ENCODE results near the gene SFT2D1. TPM values are rescaled to one million over a fixed set of nuclear protein-coding genes. Genes with fewer than 3 reads are reported as not detected.

SFT2D1 gene
- total RNA-seq, 4 donors from 2014 or later: 21.4 to 32.2 (median 26.1) TPM

GRCh38 chr6:166296035-166296883 lies 46.1 kb downstream of the SFT2D1 start:
- TF ChIP-seq CTCF (IDR thresholded peaks at IDR 0.05) (no peak), POLR2A (IDR thresholded peaks at IDR 0.05) (no peak), POLR2AphosphoS5 (IDR thresholded peaks at IDR 0.05) (no peak), EP300 (IDR thresholded peaks at IDR 0.05) (no peak)
- Histone ChIP-seq H3K27ac (no peak overlapping the region), H3K27me3 (peaks cover 47% of the 10 kb centered on the region), H3K9me3 (no peaks in the 10 kb centered on the region), H3K36me3 (no peaks in the 10 kb centered on the region), H3K4me3 (no peak overlapping the region), H3K4me1 (no peaks in the 10 kb centered on the region)
- 79 to 82% methylated on average over 8 to 10 of the region's 10 CpGs for WGBS, 2 donors (ENCODE audit: low coverage in 1 of 2)
- ATAC-seq: no peak

- 55 to 76% methylated on average over 7 to 12 of the region's 12 CpGs for WGBS, 2 donors (ENCODE audit: low coverage in 1 of 2)
- no peak for TF ChIP-seq EP300 (IDR thresholded peaks at IDR 0.05)
- TF ChIP-seq POLR2AphosphoS5 (IDR thresholded peaks at IDR 0.05): no peak
- no peak for TF ChIP-seq POLR2A (IDR thresholded peaks at IDR 0.05)
- no peak for TF ChIP-seq CTCF (IDR thresholded peaks at IDR 0.05)
These were observed 48.4 kb downstream of the SFT2D1 start for GRCh38 chr6:166293731-166294584.

GRCh38 chr6:166289207-166290060 lies 52.9 kb downstream of the SFT2D1 start:
- no peaks in the 10 kb centered on the region for H3K4me1 ChIP-seq
- H3K27ac ChIP-seq: no peak overlapping the region
- H3K4me3 ChIP-seq: no peak overlapping the region
- H3K27me3 ChIP-seq: peaks cover 38% of the 10 kb centered on the region
- no peaks in the 10 kb centered on the region for H3K36me3 ChIP-seq
- H3K9me3 ChIP-seq: no peaks in the 10 kb centered on the region
- 84 to 94% methylated on average over 9 to 14 of the region's 14 CpGs for WGBS, 2 donors (ENCODE audit: low coverage in 1 of 2)
- ATAC-seq: peak; percentile 25
- TF ChIP-seq EP300 (IDR thresholded peaks at IDR 0.05): no peak
- no peak for TF ChIP-seq CTCF (IDR thresholded peaks at IDR 0.05)
- no peak for TF ChIP-seq POLR2AphosphoS5 (IDR thresholded peaks at IDR 0.05)
- TF ChIP-seq POLR2A (IDR thresholded peaks at IDR 0.05): no peak

More at GRCh38 chr6:166293731-166294584, 48.4 kb downstream of the SFT2D1 start:
- no peaks in the 10 kb centered on the region for H3K36me3 ChIP-seq
- H3K27ac ChIP-seq: no peak overlapping the region
- H3K27me3 ChIP-seq: peaks cover 55% of the 10 kb centered on the region
- H3K4me1 ChIP-seq: no peaks in the 10 kb centered on the region
- no peak for ATAC-seq
- H3K9me3 ChIP-seq: no peaks in the 10 kb centered on the region
- no peak overlapping the region for H3K4me3 ChIP-seq

GRCh38 chr6:166286839-166287271 lies 55.5 kb downstream of the SFT2D1 start:
- Histone ChIP-seq H3K4me1 (no peaks in the 10 kb centered on the region), H3K9me3 (no peaks in the 10 kb centered on the region), H3K27me3 (peaks cover 44% of the 10 kb centered on the region), H3K36me3 (no peaks in the 10 kb centered on the region), H3K27ac (no peak overlapping the region), H3K4me3 (no peak overlapping the region)
- 40 to 43% methylated on average over 1 to 5 of the region's 8 CpGs for WGBS, 2 donors (ENCODE audit: low coverage in 1 of 2)
- peak; percentile 47 for ATAC-seq
- TF ChIP-seq EP300 (IDR thresholded peaks at IDR 0.05) (no peak), POLR2A (IDR thresholded peaks at IDR 0.05) (no peak)

GRCh38 chr6:166285233-166285632 lies 57.1 kb downstream of the SFT2D1 start:
- TF ChIP-seq EP300 (IDR thresholded peaks at IDR 0.05): no peak
- no peak for TF ChIP-seq POLR2A (IDR thresholded peaks at IDR 0.05)
- TF ChIP-seq POLR2AphosphoS5 (IDR thresholded peaks at IDR 0.05): no peak
- no peak for TF ChIP-seq CTCF (IDR thresholded peaks at IDR 0.05)
- Histone ChIP-seq H3K27me3 (peaks cover 37% of the 10 kb centered on the region), H3K4me3 (no peak overlapping the region), H3K36me3 (no peaks in the 10 kb centered on the region), H3K9me3 (no peaks in the 10 kb centered on the region), H3K4me1 (no peaks in the 10 kb centered on the region), H3K27ac (no peak overlapping the region)
- no peak for ATAC-seq
- WGBS, 2 donors (ENCODE audit: low coverage in 1 of 2): 43 to 60% methylated on average over 6 of the region's 6 CpGs
